RKO (cell line): ENCODE results near the gene TLR6.
"Not testable (repeated sequence)": the region's sequence is repeated elsewhere in the genome, so short reads cannot be mapped to it uniquely, and the experiment has no call there.

Experiments used
- DNase-seq: peaks from one replicate; pipeline ENCODE4 v3.0.0-alpha.2; 2016; ENCODE audit warnings: low spot score

The TLR6 gene

GRCh38 chr4:38820329-38821061, 36.1 kb downstream of the TLR6 start:
- DNase-seq: no peak

- DNase-seq: no peak
These were observed 37.0 kb downstream of the TLR6 start for GRCh38 chr4:38819569-38819968.

GRCh38 chr4:38818441-38818976, 38.1 kb downstream of the TLR6 start:
- DNase-seq: no peak

GRCh38 chr4:38815885-38816782, 40.5 kb downstream of the TLR6 start:
- peak; percentile 16 for DNase-seq

- no peak for DNase-seq
These were observed 42.2 kb downstream of the TLR6 start for GRCh38 chr4:38814386-38814785.

- no peak for DNase-seq
These were observed 45.3 kb downstream of the TLR6 start for GRCh38 chr4:38811297-38811696.

GRCh38 chr4:38807462-38807861, 49.2 kb downstream of the TLR6 start:
- DNase-seq: not testable (repeated sequence)

GRCh38 chr4:38806251-38806650, 50.4 kb downstream of the TLR6 start:
- DNase-seq: not testable (repeated sequence)

GRCh38 chr4:38805530-38806145, 51.0 kb downstream of the TLR6 start:
- DNase-seq: no peak

GRCh38 chr4:38804654-38805295, 51.8 kb downstream of the TLR6 start, which contains the start of gene TLR1:
TSS of gene TLR1 (minus strand) at chr4:38804791. CDS start at chr4:38798831, 5,960 bp downstream.
- peak; percentile 67 for DNase-seq

GRCh38 chr4:38803833-38804653, 52.6 kb downstream of the TLR6 start:
- no peak for DNase-seq

- DNase-seq: peak; percentile 8
These were observed 53.9 kb downstream of the TLR6 start for GRCh38 chr4:38802561-38803355.

- DNase-seq: no peak
These were observed 55.6 kb downstream of the TLR6 start for GRCh38 chr4:38800961-38801450.

GRCh38 chr4:38800366-38800765, 56.3 kb downstream of the TLR6 start:
- no peak for DNase-seq

- no peak for DNase-seq
These were observed 61.5 kb downstream of the TLR6 start for GRCh38 chr4:38795087-38795486.

- DNase-seq: no peak
These were observed 62.6 kb downstream of the TLR6 start for GRCh38 chr4:38794051-38794450.

GRCh38 chr4:38791010-38791409, 65.6 kb downstream of the TLR6 start:
- no peak for DNase-seq

- peak; percentile 31 for DNase-seq
These were observed 68.3 kb downstream of the TLR6 start for GRCh38 chr4:38788317-38788716.

GRCh38 chr4:38787693-38788092, 68.9 kb downstream of the TLR6 start:
- DNase-seq: no peak

GRCh38 chr4:38785901-38786402, 70.7 kb downstream of the TLR6 start:
- no peak for DNase-seq
